H1 (cell line): ENCODE measurements around the gene SERINC5. TPM values are rescaled to one million over a fixed set of nuclear protein-coding genes. Genes with fewer than 3 reads are reported as not detected.

Experiments
- CTCF ChIA-PET: fragments of 300-600 bp; sonication (Branson Sonifier 250); formaldehyde crosslinking; loops from one replicate; lab custom pipeline; 2021; ENCODE audit not compliant: partially characterized antibody; lab: Charles Lee
- POLR2A ChIA-PET: fragments of 300-600 bp; sonication (Branson Sonifier 250); formaldehyde crosslinking; loops from one replicate; lab custom pipeline; 2021; ENCODE audit warnings: inconsistent platforms; ENCODE audit not compliant: partially characterized antibody; lab: Charles Lee
- DNase-seq, 2 experiments: peaks; one replicate each; pipeline versions ENCODE4 v3.0.0 to v3.0.0-alpha.2; 2010 to 2022; ENCODE audit warnings: low spot score in 2 of 2, low read depth in 1 of 2, mixed read lengths in 1 of 2
- FAIRE-seq: peaks from 2 replicates; lab custom pipeline; 2011; peaks lifted over from hg19 to GRCh38; lab: Jason Lieb, UNC
- H2AFZ ChIP-seq: 2 replicates; pipeline ENCODE4 v1.8.1; 2012; ENCODE audit warnings: low read length, inconsistent platforms
- H2AK5ac ChIP-seq: 2 replicates; pipeline ENCODE4 v1.6.1; 2013; ENCODE audit warnings: low read depth, low read length
- H2BK120ac ChIP-seq: replicated peaks from 2 replicates; pipeline ENCODE3; 2013; ENCODE audit warnings: low read depth, low read length, inconsistent platforms
- H2BK12ac ChIP-seq: 2 replicates; pipeline ENCODE4 v1.6.1; 2013; ENCODE audit warnings: low read depth, low read length
- H2BK15ac ChIP-seq: 2 replicates; pipeline ENCODE4 v1.6.1; 2013; ENCODE audit warnings: low read length
- H2BK20ac ChIP-seq: 2 replicates; pipeline ENCODE4 v1.6.1; 2013; ENCODE audit warnings: low read length
- H2BK5ac ChIP-seq: 2 replicates; pipeline ENCODE4 v1.6.1; 2013; ENCODE audit warnings: low read depth, low read length
- H3K14ac ChIP-seq: 2 replicates; pipeline ENCODE4 v1.6.1; 2013; ENCODE audit warnings: inconsistent platforms; ENCODE audit not compliant: insufficient read length
- H3K18ac ChIP-seq: 2 replicates; pipeline ENCODE4 v1.6.1; 2013; ENCODE audit warnings: low read length; ENCODE audit errors: extremely low read depth
- H3K23ac ChIP-seq: 2 replicates; pipeline ENCODE4 v1.6.1; 2013; ENCODE audit warnings: inconsistent platforms; ENCODE audit not compliant: insufficient read length
- H3K23me2 ChIP-seq: 2 replicates; pipeline ENCODE4 v1.6.1; 2013; ENCODE audit warnings: low read depth, low read length
- H3K27ac ChIP-seq: 2 replicates; pipeline ENCODE4 v1.6.1; 2011; ENCODE audit warnings: low read depth, low read length, inconsistent platforms
- H3K27me3 ChIP-seq, 4 experiments: replicated peaks in 1 of 4; 1 replicate in 1 of 4; 2 replicates in 3 of 4; pipeline versions ENCODE4 v1.6.1 to v1.8.1; 2011 to 2013; ENCODE audit warnings: low read length in 3 of 4, mild to moderate bottlenecking in 3 of 4, inconsistent platforms in 2 of 4, mixed read lengths in 2 of 4, moderate library complexity in 1 of 4; ENCODE audit not compliant: control insufficient read depth in 3 of 4, insufficient read depth in 3 of 4; ENCODE audit errors: extremely low read depth in 1 of 4
- H3K36me3 ChIP-seq, 4 experiments: 2 replicates each; pipeline versions ENCODE4 v1.6.1 to v1.8.1; 2011 to 2013; ENCODE audit warnings: mild to moderate bottlenecking in 4 of 4, low read length in 3 of 4, moderate library complexity in 2 of 4, control low read depth in 1 of 4, inconsistent platforms in 1 of 4; ENCODE audit not compliant: insufficient read depth in 4 of 4, control insufficient read depth in 2 of 4
- H3K4ac ChIP-seq: replicated peaks from 2 replicates; pipeline ENCODE3; 2013; ENCODE audit warnings: low read length, low read depth, mixed read lengths, inconsistent platforms; ENCODE audit not compliant: insufficient read length
- H3K4me1 ChIP-seq, 4 experiments: replicated peaks in 1 of 4; 1 replicate in 1 of 4; 2 replicates in 3 of 4; pipeline versions ENCODE4 v1.6.1 to v1.8.1; 2011 to 2013; ENCODE audit warnings: low read length in 3 of 4, inconsistent platforms in 2 of 4, mixed read lengths in 1 of 4; ENCODE audit not compliant: insufficient read depth in 4 of 4, control insufficient read depth in 3 of 4
- H3K4me2 ChIP-seq, 2 experiments: 2 replicates each; pipeline versions ENCODE4 v1.6.1 to v1.8.1; 2011 to 2013; ENCODE audit warnings: low read depth in 2 of 2, low read length in 2 of 2, control low read depth in 1 of 2, inconsistent platforms in 1 of 2, mild to moderate bottlenecking in 1 of 2; ENCODE audit not compliant: insufficient read depth in 1 of 2
- H3K4me3 ChIP-seq, 4 experiments: fragments of 200-600, 300-600 bp in 1 of 4; sonication (generic), shearing (Covaris generic), sonication (Bioruptor Twin) in 1 of 4; 2 replicates each; pipeline versions ENCODE4 v1.5.1 to v1.8.1; 2011 to 2016; ENCODE audit warnings: low read length in 4 of 4, low read depth in 3 of 4, control low read depth in 2 of 4, inconsistent platforms in 2 of 4, mild to moderate bottlenecking in 2 of 4, mixed read lengths in 1 of 4, moderate library complexity in 1 of 4; ENCODE audit not compliant: insufficient read depth in 2 of 4; ENCODE audit errors: extremely low read depth in 1 of 4
- H3K56ac ChIP-seq: replicated peaks from 2 replicates; pipeline ENCODE3; 2013; ENCODE audit warnings: low read depth, mild to moderate bottlenecking, mixed read lengths, low read length, inconsistent platforms; ENCODE audit not compliant: insufficient read length
- H3K79me1 ChIP-seq: 2 replicates; pipeline ENCODE4 v1.6.1; 2013; ENCODE audit warnings: low read depth, low read length, control low read depth
- H3K79me2 ChIP-seq, 2 experiments: 2 replicates each; pipeline versions ENCODE4 v1.6.1 to v1.8.1; 2012 to 2013; ENCODE audit warnings: low read length in 2 of 2, mild to moderate bottlenecking in 2 of 2, inconsistent platforms in 1 of 2; ENCODE audit not compliant: insufficient read depth in 2 of 2, control insufficient read depth in 1 of 2
- H3K9ac ChIP-seq, 4 experiments: replicated peaks in 1 of 4; 1 replicate in 1 of 4; 2 replicates in 3 of 4; pipeline versions ENCODE4 v1.6.1 to v1.8.1; 2011 to 2013; ENCODE audit warnings: low read depth in 3 of 4, low read length in 3 of 4, control low read depth in 2 of 4, mild to moderate bottlenecking in 2 of 4, moderate library complexity in 2 of 4, inconsistent platforms in 1 of 4; ENCODE audit errors: extremely low read depth in 1 of 4
- H3K9me3 ChIP-seq, 2 experiments: 2 replicates each; pipeline versions ENCODE4 v1.6.1 to v1.8.1; 2012 to 2013; ENCODE audit warnings: mild to moderate bottlenecking in 2 of 2, moderate library complexity in 2 of 2, control low read depth in 1 of 2, inconsistent platforms in 1 of 2, low read depth in 1 of 2, low read length in 1 of 2, mixed read lengths in 1 of 2; ENCODE audit not compliant: insufficient read depth in 2 of 2
- H4K20me1 ChIP-seq, 2 experiments: replicated peaks in 1 of 2; 2 replicates each; pipeline versions ENCODE3 to v1.8.1; 2011 to 2013; ENCODE audit warnings: inconsistent platforms in 2 of 2, low read length in 2 of 2, mild to moderate bottlenecking in 1 of 2; ENCODE audit not compliant: insufficient read depth in 2 of 2, control insufficient read depth in 1 of 2
- H4K5ac ChIP-seq: 2 replicates; pipeline ENCODE4 v1.6.1; 2013; ENCODE audit warnings: low read length, low read depth, mixed read lengths, inconsistent platforms; ENCODE audit not compliant: insufficient read length
- H4K8ac ChIP-seq: 2 replicates; pipeline ENCODE4 v1.8.0; 2013; ENCODE audit warnings: mild to moderate bottlenecking, moderate library complexity, low read length, inconsistent platforms; ENCODE audit not compliant: insufficient read depth; ENCODE audit errors: extremely low read depth
- H4K91ac ChIP-seq: replicated peaks from 2 replicates; pipeline ENCODE3; 2013; ENCODE audit warnings: low read length, mixed read lengths, inconsistent platforms; ENCODE audit not compliant: insufficient read length
- BCL11A ChIP-seq, 2 experiments: IDR thresholded peaks; one replicate each; pipeline ENCODE4 v1.6.1; 2011; ENCODE audit warnings: low read depth in 2 of 2, low read length in 2 of 2, mild to moderate bottlenecking in 2 of 2
- CTCF ChIP-seq, 3 experiments: IDR thresholded peaks; 1 replicate in 2 of 3; 2 replicates in 1 of 3; pipeline versions ENCODE4 v1.5.1 to v1.6.1; 2011; ENCODE audit warnings: low read length in 3 of 3, mild to moderate bottlenecking in 3 of 3, inconsistent platforms in 2 of 3, low read depth in 1 of 3, moderate library complexity in 1 of 3; ENCODE audit not compliant: insufficient read depth in 1 of 3; ENCODE audit errors: control extremely low read depth in 1 of 3
- GABPA ChIP-seq: IDR thresholded peaks from 2 replicates; pipeline ENCODE4 v1.6.1; 2011; ENCODE audit warnings: mild to moderate bottlenecking, low read length, moderate library complexity, borderline replicate concordance; ENCODE audit not compliant: insufficient read depth
- HDAC2 ChIP-seq, 2 experiments: fragments of 300-600 bp in 1 of 2; sonication (generic) in 1 of 2; IDR thresholded peaks; 2 replicates each; pipeline ENCODE4 v1.6.1; 2011 to 2012; ENCODE audit warnings: low read depth in 2 of 2, low read length in 2 of 2, mild to moderate bottlenecking in 2 of 2, moderate library complexity in 2 of 2, borderline replicate concordance in 1 of 2, inconsistent platforms in 1 of 2
- HDAC6 ChIP-seq: IDR thresholded peaks from one replicate; pipeline ENCODE4 v1.7.1; 2012; ENCODE audit warnings: low read depth, mild to moderate bottlenecking, inconsistent platforms, low read length, moderate library complexity
- JUN ChIP-seq: IDR thresholded peaks from 2 replicates; pipeline ENCODE4 v1.6.1; 2011; ENCODE audit warnings: low read depth, mild to moderate bottlenecking, improper control_type of control experiment, low read length
- SIX5 ChIP-seq: IDR thresholded peaks from 2 replicates; pipeline ENCODE4 v1.6.1; 2011; ENCODE audit warnings: mild to moderate bottlenecking, low read depth, low read length
- TAF7 ChIP-seq: optimal IDR thresholded peaks from 2 replicates; pipeline ENCODE3; 2011; ENCODE audit warnings: low read depth, mild to moderate bottlenecking, inconsistent platforms, low read length, moderate library complexity, borderline replicate concordance
- TBP ChIP-seq: IDR thresholded peaks from 2 replicates; pipeline ENCODE4 v1.6.1; 2011; ENCODE audit warnings: low read depth, low read length, improper control_type of control experiment
- TCF12 ChIP-seq: IDR thresholded peaks from 2 replicates; pipeline ENCODE4 v1.6.1; 2011; ENCODE audit warnings: low read depth, mild to moderate bottlenecking, low read length
- YY1 ChIP-seq: IDR thresholded peaks from 2 replicates; pipeline ENCODE4 v1.6.1; 2011; ENCODE audit warnings: low read depth, mild to moderate bottlenecking, low read length
- WGBS, 2 experiments: shearing (Covaris generic) in 1 of 2; methylation state at CpG; one replicate each; pipeline versions ENCODE4 v1.1.6 to v1.1.7; 2013 to 2015; ENCODE audit warnings: low lambda C conversion rate in 2 of 2, mixed read lengths in 2 of 2, inconsistent platforms in 1 of 2, low coverage in 1 of 2, missing lambda C conversion rate in 1 of 2; ENCODE audit not compliant: insufficient replicate concordance in 2 of 2, insufficient coverage in 1 of 2, insufficient read length in 1 of 2; ENCODE audit errors: extremely low coverage in 1 of 2, missing lambda C conversion rate in 1 of 2; 5-methylcytosine and 5-hydroxymethylcytosine counted together
- polyA plus RNA-seq, 7 experiments: library from polyadenylated mRNA; depleted of rRNA in 3 of 7; stranded (reverse) in 5 of 7; unstranded in 2 of 7; fragments of >200 nt in 5 of 7; fragments of 200-250 nt in 2 of 7; gene quantifications; 1 replicate in 5 of 7; 2 replicates in 1 of 7; 4 replicates in 1 of 7; pipeline versions ENCODE4 v1.2.1 to v1.2.3, GENCODE V29; 2011 to 2013; ENCODE audit warnings: missing spikeins in 2 of 7, mixed read lengths in 2 of 7
- total RNA-seq: library from RNA; stranded (reverse); fragmentation: NEBNext Ultra II Directional; extraction: Animal tissue kit (Norgen Biotek cat#: 25700); gene quantifications from 2 replicates; pipeline ENCODE4 v1.2.1, GENCODE V29; 2021

Gene SERINC5
- total and polyA plus RNA-seq, 2 of the 8 experiments (the other 6 are each of a cell fraction or from before 2014, with no cell fraction given): 32.2 to 149 TPM

- WGBS, 2 experiments: 82% methylated on average over 2 of the region's 2 CpGs; no CpG with 5 or more reads in 1 of the 2 experiments
- H3K4me2 ChIP-seq: no peak overlapping the region
- POLR2A ChIA-PET: no interaction called here
- TF ChIP-seq JUN: no peak
- TF ChIP-seq HDAC6: no peak
- no peak for TF ChIP-seq TBP
- no peak for TF ChIP-seq CTCF (IDR thresholded peaks at IDR 0.05; ENCODE audit: control extremely low read depth in 1 of 3, insufficient read depth in 1 of 3, low read depth in 1 of 3, low read length in 3 of 3)
- no peak for TF ChIP-seq HDAC2 (IDR thresholded peaks at IDR 0.05; ENCODE audit: borderline replicate concordance in 1 of 2, low read depth in 2 of 2, low read length in 2 of 2)
- TF ChIP-seq SIX5: no peak
- TF ChIP-seq TAF7: no peak
- no peak for TF ChIP-seq YY1
- no peak for TF ChIP-seq GABPA
- TF ChIP-seq BCL11A (IDR thresholded peaks at IDR 0.05; ENCODE audit: low read depth in 2 of 2, low read length in 2 of 2): no peak
- no peak for TF ChIP-seq TCF12
Measured at GRCh38 chr5:80071510-80072021, 184.3 kb downstream of the SERINC5 start.

More at GRCh38 chr5:80071510-80072021, 184.3 kb downstream of the SERINC5 start:
- Histone ChIP-seq H4K20me1 (no peaks in the 10 kb centered on the region), H3K79me2 (no peaks in the 10 kb centered on the region), H3K23me2 (no peaks in the 10 kb centered on the region), H3K27me3 (no peaks in the 10 kb centered on the region), H3K9ac (no peak overlapping the region), H2AK5ac (no peak overlapping the region), H3K27ac (no peak overlapping the region), H2BK12ac (no peak overlapping the region), H3K9me3 (no peaks in the 10 kb centered on the region; a peak in 1 of 4 replicates), H3K79me1 (no peaks in the 10 kb centered on the region), H4K5ac (no peak overlapping the region), H4K91ac (no peak overlapping the region), H3K56ac (no peak overlapping the region), H3K18ac (no peak overlapping the region), H2BK120ac (no peak overlapping the region), H3K4ac (no peak overlapping the region), H2AFZ (no peak overlapping the region), H2BK15ac (no peak overlapping the region), H2BK5ac (no peak overlapping the region), H4K8ac (no peak overlapping the region), H3K36me3 (no peaks in the 10 kb centered on the region; a peak in 1 of 8 replicates), H3K4me1 (no peaks in the 10 kb centered on the region), H2BK20ac (no peak overlapping the region), H3K14ac (no peak overlapping the region), H3K4me3 (no peak overlapping the region), H3K23ac (no peak overlapping the region)
- FAIRE-seq: no peak
- DNase-seq: no peak
- CTCF ChIA-PET: interaction anchor here (0.6 to 1.3 kb wide), 3 partner anchors 12 to 193 kb away, joined by 3 to 4 read pairs (median 3); no protein-coding TSS in a partner anchor
